SK-N-MC (cell line): Measurements from ENCODE around the gene ATP2B1.

Source experiments
- DNase-seq: peaks from one replicate; pipeline ENCODE4 v3.0.0-alpha.2; 2011; ENCODE audit warnings: low read depth, low spot score
- H3K27ac ChIP-seq: fragments of 200-600 bp; sonication (generic); 2 replicates; pipeline ENCODE4 v1.5.1; 2016; ENCODE audit warnings: mixed run types
- H3K36me3 ChIP-seq: fragments of 200-600 bp; sonication (generic); 2 replicates; pipeline ENCODE4 v1.6.1; 2017; ENCODE audit warnings: antibody characterized with exemption, low read length, mixed read lengths; ENCODE audit not compliant: insufficient read depth
- H3K4me3 ChIP-seq: fragments of 200-600 bp; sonication (generic); 2 replicates; pipeline ENCODE4 v1.5.1; 2016
- H3K9ac ChIP-seq: fragments of 200-600 bp; sonication (generic); 2 replicates; pipeline ENCODE4 v1.8.0; 2017; ENCODE audit warnings: mixed run types, mixed read lengths; ENCODE audit not compliant: insufficient read length
- H3K9me3 ChIP-seq: fragments of 200-600 bp; sonication (generic); 2 replicates; pipeline ENCODE4 v1.6.1; 2017; ENCODE audit warnings: low read depth, mild to moderate bottlenecking, antibody characterized with exemption, low read length, moderate library complexity, mixed read lengths
- EZH2 ChIP-seq: fragments of 200-600 bp; sonication (generic); IDR thresholded peaks from one replicate; pipeline ENCODE4 v1.6.1; 2017; ENCODE audit warnings: antibody characterized with exemption
- FOXP2 ChIP-seq: optimal IDR thresholded peaks from 2 replicates; pipeline ENCODE3; 2011; ENCODE audit warnings: mild to moderate bottlenecking, moderate library complexity; ENCODE audit not compliant: insufficient read depth; ENCODE audit errors: extremely low read length, control extremely low read depth
- POLR2AphosphoS5 ChIP-seq: IDR thresholded peaks from 2 replicates; pipeline ENCODE4 v1.6.1; 2012; ENCODE audit warnings: mild to moderate bottlenecking, low read depth, low read length, borderline replicate concordance

The ATP2B1 gene

GRCh38 chr12:89662623-89663022 is 46.0 kb downstream of the ATP2B1 start:
- DNase-seq, result no peak
- no peak overlapping the region for H3K9ac ChIP-seq

GRCh38 chr12:89661706-89662330 is 46.8 kb downstream of the ATP2B1 start:
- no peak for DNase-seq
- TF ChIP-seq EZH2 (no peak), POLR2AphosphoS5 (no peak), FOXP2 (no peak)
- Histone ChIP-seq H3K9me3 (no peaks in the 10 kb centered on the region), H3K9ac (no peak overlapping the region), H3K4me3 (no peak overlapping the region), H3K27ac (no peak overlapping the region), H3K36me3 (no peaks in the 10 kb centered on the region)

More at GRCh38 chr12:89662623-89663022, 46.0 kb downstream of the ATP2B1 start:
- H3K9me3 ChIP-seq, result no peaks in the 10 kb centered on the region
- H3K4me3 ChIP-seq, result no peak overlapping the region
- TF ChIP-seq EZH2 (no peak), POLR2AphosphoS5 (no peak), FOXP2 (no peak)
- H3K27ac ChIP-seq, result peak overlapping the region; percentile 74; the same call in 1 of the 2 replicates
- no peaks in the 10 kb centered on the region for H3K36me3 ChIP-seq

- Histone ChIP-seq H3K9ac (no peak overlapping the region), H3K27ac (no peak overlapping the region), H3K9me3 (no peaks in the 10 kb centered on the region), H3K4me3 (no peak overlapping the region), H3K36me3 (no peaks in the 10 kb centered on the region)
- no peak for TF ChIP-seq FOXP2
- TF ChIP-seq POLR2AphosphoS5, result no peak
- no peak for TF ChIP-seq EZH2
- no peak for DNase-seq
Measured at GRCh38 chr12:89657739-89658138, 50.9 kb downstream of the ATP2B1 start.

- H3K9ac ChIP-seq, result no peak overlapping the region
- no peaks in the 10 kb centered on the region for H3K9me3 ChIP-seq
- TF ChIP-seq POLR2AphosphoS5, result no peak
- no peak for TF ChIP-seq FOXP2
- no peak for TF ChIP-seq EZH2
- DNase-seq, result no peak
- H3K36me3 ChIP-seq, result no peaks in the 10 kb centered on the region
- H3K4me3 ChIP-seq, result no peak overlapping the region
- H3K27ac ChIP-seq, result no peak overlapping the region
Measured at GRCh38 chr12:89657066-89657465, 51.6 kb downstream of the ATP2B1 start.

- Histone ChIP-seq H3K4me3 (no peak overlapping the region), H3K9me3 (no peaks in the 10 kb centered on the region), H3K27ac (no peak overlapping the region), H3K36me3 (no peaks in the 10 kb centered on the region), H3K9ac (no peak overlapping the region)
- DNase-seq, result no peak
- no peak for TF ChIP-seq EZH2
- no peak for TF ChIP-seq FOXP2
- TF ChIP-seq POLR2AphosphoS5, result no peak
Measured at GRCh38 chr12:89655841-89656240, 52.8 kb downstream of the ATP2B1 start.

GRCh38 chr12:89651192-89651591 is 57.4 kb downstream of the ATP2B1 start:
- no peak overlapping the region for H3K27ac ChIP-seq
- H3K4me3 ChIP-seq, result no peak overlapping the region
- no peak overlapping the region for H3K9ac ChIP-seq
- no peak for TF ChIP-seq EZH2
- no peak for TF ChIP-seq FOXP2
- no peak for TF ChIP-seq POLR2AphosphoS5
- no peak for DNase-seq
- no peaks in the 10 kb centered on the region; the same call in 1 of the 2 replicates for H3K36me3 ChIP-seq
- H3K9me3 ChIP-seq, result no peaks in the 10 kb centered on the region

GRCh38 chr12:89650239-89650638 is 58.4 kb downstream of the ATP2B1 start:
- Histone ChIP-seq H3K9ac (no peak overlapping the region), H3K4me3 (no peak overlapping the region), H3K9me3 (no peaks in the 10 kb centered on the region), H3K36me3 (no peaks in the 10 kb centered on the region; the same call in 1 of the 2 replicates), H3K27ac (no peak overlapping the region)
- no peak for DNase-seq
- TF ChIP-seq FOXP2, result no peak

GRCh38 chr12:89649820-89650219 is 58.8 kb downstream of the ATP2B1 start:
- no peaks in the 10 kb centered on the region; the same call in 1 of the 2 replicates for H3K36me3 ChIP-seq
- no peak overlapping the region for H3K27ac ChIP-seq
- H3K9me3 ChIP-seq, result no peaks in the 10 kb centered on the region
- no peak for TF ChIP-seq FOXP2
- no peak for TF ChIP-seq POLR2AphosphoS5
- no peak for TF ChIP-seq EZH2
- no peak overlapping the region for H3K9ac ChIP-seq
- H3K4me3 ChIP-seq, result no peak overlapping the region
- no peak for DNase-seq

GRCh38 chr12:89649139-89649538 is 59.5 kb downstream of the ATP2B1 start:
- Histone ChIP-seq H3K4me3 (no peak overlapping the region), H3K9me3 (no peaks in the 10 kb centered on the region), H3K27ac (no peak overlapping the region), H3K9ac (no peak overlapping the region), H3K36me3 (no peaks in the 10 kb centered on the region; the same call in 1 of the 2 replicates)
- no peak for DNase-seq
- TF ChIP-seq FOXP2 (no peak), POLR2AphosphoS5 (no peak)
